K562 (cell line): ENCODE measurements around the gene FAM72B. TPM values are rescaled to one million over a fixed set of nuclear protein-coding genes. Genes with fewer than 3 reads are reported as not detected.
"Not testable (repeated sequence)": the region's sequence is repeated elsewhere in the genome, so short reads cannot be mapped to it uniquely, and the experiment has no call there.

Source experiments
- ATAC-seq: fragments of 200-7000 bp; cut with Tn5 transposase; 3 replicates; pipeline ENCODE4 v1.9.1; 2020; ENCODE audit warnings: moderate library complexity
- BruUV-seq: library from RNA; stranded (reverse); fragments of 400-500 nt; replicated peaks from 2 replicates; lab custom pipeline; 2021; lab: Mats Ljungman, UMichigan
- CTCF ChIA-PET: fragments of 300-600 bp; formaldehyde crosslinking; extraction: SDS; loops from one replicate; lab custom pipeline; 2021; ENCODE audit warnings: low intra/inter-chr PET ratio; lab: Yijun Ruan, JAX
- POLR2A ChIA-PET: fragments of 300-600, 350-650 bp; sonication (Branson Sonifier 250); formaldehyde crosslinking; extraction: SDS; loops from one replicate; lab custom pipeline; 2021; ENCODE audit warnings: antibody characterized with exemption, inconsistent platforms; lab: Yijun Ruan, JAX
- DNase-seq, 4 experiments: peaks; one replicate each; pipeline versions ENCODE4 v3.0.0 to v3.0.0-alpha.2; 2011 to 2018; ENCODE audit warnings: low spot score in 3 of 4, mixed read lengths in 3 of 4; ENCODE audit errors: extremely low read depth in 1 of 4
- FAIRE-seq: peaks from 2 replicates; lab custom pipeline; 2011; peaks lifted over from hg19 to GRCh38; lab: Jason Lieb, UNC
- H2AFZ ChIP-seq: 2 replicates; pipeline ENCODE4 v1.6.0; 2011; ENCODE audit warnings: low read depth, low read length, control low read depth, inconsistent platforms
- H3K27ac ChIP-seq: fragments of 200-600 bp; 3 replicates; pipeline ENCODE4 v1.8.0; 2011; ENCODE audit warnings: low read depth, mild to moderate bottlenecking, control low read depth, inconsistent platforms, low read length, moderate library complexity, mixed read lengths; ENCODE audit errors: extremely low read depth
- H3K27me3 ChIP-seq, 2 experiments: fragments of 300-600 bp in 1 of 2; 2 replicates in 1 of 2; 3 replicates in 1 of 2; pipeline versions ENCODE4 v1.6.0 to v1.8.0; 2011; ENCODE audit warnings: inconsistent platforms in 2 of 2, low read length in 2 of 2, mild to moderate bottlenecking in 1 of 2, mixed read lengths in 1 of 2, moderate library complexity in 1 of 2; ENCODE audit not compliant: control insufficient read depth in 2 of 2, insufficient read depth in 2 of 2
- H3K36me3 ChIP-seq: fragments of 300-600 bp; 3 replicates; pipeline ENCODE4 v1.8.0; 2011; ENCODE audit warnings: mild to moderate bottlenecking, low read length, inconsistent platforms; ENCODE audit not compliant: control insufficient read depth, insufficient read depth
- H3K4me1 ChIP-seq, 2 experiments: fragments of 200-600 bp in 1 of 2; replicated peaks in 1 of 2; 2 replicates in 1 of 2; 3 replicates in 1 of 2; pipeline versions ENCODE4 v1.5.1 to v1.8.0; 2011; ENCODE audit warnings: inconsistent platforms in 2 of 2, low read length in 2 of 2, mild to moderate bottlenecking in 1 of 2, mixed read lengths in 1 of 2, moderate library complexity in 1 of 2; ENCODE audit not compliant: control insufficient read depth in 2 of 2, insufficient read depth in 2 of 2
- H3K4me2 ChIP-seq: 2 replicates; pipeline ENCODE4 v1.6.1; 2011; ENCODE audit warnings: low read length, control low read depth, inconsistent platforms, mixed read lengths; ENCODE audit not compliant: insufficient read depth
- H3K4me3 ChIP-seq: fragments of 200-600 bp; sonication (generic), shearing (Covaris generic); 2 replicates; pipeline ENCODE4 v1.5.1; 2016; ENCODE audit warnings: control low read depth, inconsistent platforms
- H3K79me2 ChIP-seq: fragments of 200-600 bp; 3 replicates; pipeline ENCODE4 v1.8.0; 2011; ENCODE audit warnings: low read length, inconsistent platforms; ENCODE audit not compliant: control insufficient read depth, insufficient read depth
- H3K9ac ChIP-seq, 2 experiments: 2 replicates each; pipeline versions ENCODE4 v1.6.0 to v1.6.1; 2011; ENCODE audit warnings: low read depth in 2 of 2, low read length in 2 of 2, control low read depth in 1 of 2, inconsistent platforms in 1 of 2, mild to moderate bottlenecking in 1 of 2, mixed read lengths in 1 of 2; ENCODE audit not compliant: insufficient read depth in 1 of 2
- H3K9me1 ChIP-seq: one replicate; pipeline ENCODE4 v1.6.0; 2011; ENCODE audit warnings: inconsistent platforms, mild to moderate bottlenecking, low read length, moderate library complexity; ENCODE audit not compliant: control insufficient read depth, insufficient read depth
- H3K9me3 ChIP-seq: replicated peaks from 2 replicates; pipeline ENCODE4 v1.5.1; 2011; ENCODE audit warnings: low read depth, low read length, inconsistent platforms; ENCODE audit not compliant: control insufficient read depth, insufficient read depth
- H4K20me1 ChIP-seq: replicated peaks from 2 replicates; pipeline ENCODE4 v1.6.1; 2011; ENCODE audit warnings: low read length, inconsistent platforms, mixed read lengths; ENCODE audit not compliant: control insufficient read depth, insufficient read depth
- WGBS: fragments of 100-300 bp; shearing (Covaris generic); methylation state at CpG from one replicate; pipeline ENCODE4 v1.1.6; 2016; ENCODE audit warnings: low coverage, mixed read lengths; ENCODE audit not compliant: insufficient coverage; ENCODE audit errors: missing lambda C conversion rate; 5-methylcytosine and 5-hydroxymethylcytosine counted together
- in situ Hi-C: fragments of 300-500 bp; cut with MboI; formaldehyde crosslinking; loops from 4 replicates; pipeline ENCODE4 v1.15.0; 2018; ENCODE audit warnings: inconsistent platforms, mixed read lengths
- intact Hi-C: fragments of 100-400 bp; cut with micrococcal nuclease; formaldehyde crosslinking; loops from 2 replicates; pipeline ENCODE4 v1.14.2; 2022
- polyA plus RNA-seq, 8 experiments: library from polyadenylated mRNA; depleted of rRNA in 4 of 8; stranded (reverse) in 5 of 8; unstranded in 3 of 8; fragments of >200 nt; fragmentation: Nextera tagmentation in 2 of 8; fragmentation: Illumina TruSeq in 1 of 8; extraction: Ambion mirVana in 2 of 8; extraction: Trizol in 1 of 8; gene quantifications; 2 replicates each; pipeline versions ENCODE4 v1.2.1 to v1.2.3, GENCODE V29; 2011 to 2014; ENCODE audit warnings: inconsistent platforms in 1 of 8, missing spikeins in 1 of 8
- total RNA-seq, 7 experiments: library from RNA; depleted of rRNA in 6 of 7; stranded (reverse); fragments of >200 nt in 6 of 7; fragmentation: Illumina TruSeq in 2 of 7; extraction: Trizol in 2 of 7; gene quantifications; 2 replicates each; pipeline versions ENCODE4 v1.2.1 to v1.2.3, GENCODE V29; 2011 to 2021; ENCODE audit warnings: low replicate concordance in 1 of 7

Gene FAM72B
- total and polyA plus RNA-seq, 9 of the 15 experiments (the other 6 are each of a cell fraction or from before 2014, with no cell fraction given), result 11.8 to 61.7 (median 31.5) TPM

GRCh38 chr1:121199763-121200162 lies 15.6 kb upstream of the FAM72B start:
- CTCF ChIA-PET, H3K4me3 ChIP-seq, DNase-seq, BruUV-seq, H3K27me3 ChIP-seq, H3K9me3 ChIP-seq, H3K9ac ChIP-seq, POLR2A ChIA-PET, H3K36me3 ChIP-seq, ATAC-seq, H3K79me2 ChIP-seq, H3K4me1 ChIP-seq, H4K20me1 ChIP-seq, H2AFZ ChIP-seq, in situ Hi-C loops, intact Hi-C loops, H3K4me2 ChIP-seq, FAIRE-seq, H3K27ac ChIP-seq, H3K9me1 ChIP-seq: not testable (repeated sequence)
- 60% methylated on average over 1 of the region's 3 CpGs for WGBS

DNA sequence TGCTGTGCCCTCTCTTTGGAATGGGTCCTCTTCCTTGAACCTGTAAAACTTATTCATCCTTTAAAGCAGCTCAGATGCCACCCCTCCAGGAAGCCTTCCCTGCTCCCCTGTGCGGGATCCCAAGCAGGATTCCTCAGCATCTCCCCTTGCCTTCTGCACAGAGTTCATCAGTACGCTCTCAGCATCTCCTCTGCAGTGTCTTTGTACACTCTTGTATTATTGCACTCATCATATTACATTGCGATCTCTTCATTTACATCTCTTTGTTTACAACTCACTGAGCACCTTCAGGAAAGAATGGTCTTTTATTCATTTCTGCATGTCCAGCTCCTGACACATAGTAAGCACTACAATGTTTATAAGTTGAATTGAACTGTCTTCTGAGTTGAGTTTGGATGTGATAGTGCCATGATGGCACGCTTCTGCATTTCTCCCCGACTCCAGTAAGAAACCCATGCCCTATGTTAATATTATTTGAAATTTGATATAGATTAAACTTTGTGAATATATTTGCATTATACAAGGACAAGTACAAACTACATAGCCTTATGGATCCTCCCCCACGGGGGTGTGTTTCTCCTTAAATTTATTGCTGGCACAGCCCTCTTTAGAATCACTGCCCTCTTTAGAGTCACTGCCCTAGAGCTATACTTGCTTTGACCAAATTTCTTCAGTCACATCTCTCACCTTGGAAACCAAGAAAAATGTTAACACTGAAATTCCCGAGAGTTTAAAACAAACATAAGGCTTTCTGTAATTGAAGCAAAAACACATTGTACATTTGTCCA lies 13.1 kb upstream of the FAM72B start:
- H3K4me1 ChIP-seq, intact Hi-C loops, H3K79me2 ChIP-seq, H2AFZ ChIP-seq, H3K9ac ChIP-seq, H3K4me2 ChIP-seq, H3K36me3 ChIP-seq, CTCF ChIA-PET, POLR2A ChIA-PET, BruUV-seq, FAIRE-seq, H3K9me3 ChIP-seq, in situ Hi-C loops, H3K27me3 ChIP-seq, DNase-seq, H3K4me3 ChIP-seq, H3K9me1 ChIP-seq, H3K27ac ChIP-seq, H4K20me1 ChIP-seq, ATAC-seq: not testable (repeated sequence)
- no CpG with 5 or more reads among the region's 7 CpGs for WGBS

GRCh38 chr1:121192512-121192911 lies 8.4 kb upstream of the FAM72B start:
- H3K9me1 ChIP-seq, H3K4me1 ChIP-seq, H3K4me3 ChIP-seq, FAIRE-seq, CTCF ChIA-PET, ATAC-seq, H3K79me2 ChIP-seq, H3K9ac ChIP-seq, H3K4me2 ChIP-seq, H3K27ac ChIP-seq, H3K27me3 ChIP-seq, intact Hi-C loops, BruUV-seq, in situ Hi-C loops, DNase-seq, H3K9me3 ChIP-seq, H3K36me3 ChIP-seq, POLR2A ChIA-PET, H2AFZ ChIP-seq, H4K20me1 ChIP-seq: not testable (repeated sequence)
- WGBS, result 83% methylated on average over 1 of the region's 2 CpGs

GRCh38 chr1:121187914-121188313 lies 3.8 kb upstream of the FAM72B start:
- H3K27me3 ChIP-seq, H3K4me2 ChIP-seq, FAIRE-seq, BruUV-seq, H3K27ac ChIP-seq, POLR2A ChIA-PET, H3K36me3 ChIP-seq, H2AFZ ChIP-seq, H3K9ac ChIP-seq, H4K20me1 ChIP-seq, CTCF ChIA-PET, in situ Hi-C loops, H3K4me1 ChIP-seq, H3K4me3 ChIP-seq, H3K9me1 ChIP-seq, intact Hi-C loops, H3K79me2 ChIP-seq, H3K9me3 ChIP-seq, ATAC-seq: not testable (repeated sequence)
- DNase-seq, result peak in 1 of 4 experiments; percentile 1
- 91% methylated on average over 3 of the region's 5 CpGs for WGBS
